Measurements from ENCODE around the gene OSBPL2. TPM values are rescaled to one million over a fixed set of nuclear protein-coding genes. Genes with fewer than 3 reads are reported as not detected.

The OSBPL2 gene
- total RNA-seq, 4 donors from 2014 or later: 25.3 to 43.1 (median 27.6) TPM

- no peak for TF ChIP-seq CTCF (IDR thresholded peaks at IDR 0.05; ENCODE audit: low read depth)
These were observed 84.2 kb downstream of the OSBPL2 start for GRCh38 chr20:62322492-62323041.

- TF ChIP-seq CTCF (IDR thresholded peaks at IDR 0.05; ENCODE audit: low read depth): no peak
These were observed 85.0 kb downstream of the OSBPL2 start for GRCh38 chr20:62323146-62323979.

- TF ChIP-seq CTCF (IDR thresholded peaks at IDR 0.05; ENCODE audit: low read depth): no peak
These were observed 85.9 kb downstream of the OSBPL2 start for GRCh38 chr20:62323980-62324906.

- no peak for TF ChIP-seq CTCF (IDR thresholded peaks at IDR 0.05; ENCODE audit: low read depth)
These were observed 87.0 kb downstream of the OSBPL2 start for GRCh38 chr20:62325172-62325905.

- no peak for TF ChIP-seq CTCF (IDR thresholded peaks at IDR 0.05; ENCODE audit: low read depth)
These were observed 88.2 kb downstream of the OSBPL2 start for GRCh38 chr20:62326559-62326958.

- no peak for TF ChIP-seq CTCF (IDR thresholded peaks at IDR 0.05; ENCODE audit: low read depth)
These were observed 88.8 kb downstream of the OSBPL2 start for GRCh38 chr20:62326959-62327725.

All from subcutaneous adipose tissue (tissue), 4 donors.